ENCODE data around the gene KCNA3. TPM values are rescaled to one million over a fixed set of nuclear protein-coding genes. Genes with fewer than 3 reads are reported as not detected.
"Not testable (repeated sequence)": the region's sequence is repeated elsewhere in the genome, so short reads cannot be mapped to it uniquely, and the experiment has no call there.

KCNA3 gene
- polyA plus RNA-seq, 1 donor = 0.12 TPM

DNA sequence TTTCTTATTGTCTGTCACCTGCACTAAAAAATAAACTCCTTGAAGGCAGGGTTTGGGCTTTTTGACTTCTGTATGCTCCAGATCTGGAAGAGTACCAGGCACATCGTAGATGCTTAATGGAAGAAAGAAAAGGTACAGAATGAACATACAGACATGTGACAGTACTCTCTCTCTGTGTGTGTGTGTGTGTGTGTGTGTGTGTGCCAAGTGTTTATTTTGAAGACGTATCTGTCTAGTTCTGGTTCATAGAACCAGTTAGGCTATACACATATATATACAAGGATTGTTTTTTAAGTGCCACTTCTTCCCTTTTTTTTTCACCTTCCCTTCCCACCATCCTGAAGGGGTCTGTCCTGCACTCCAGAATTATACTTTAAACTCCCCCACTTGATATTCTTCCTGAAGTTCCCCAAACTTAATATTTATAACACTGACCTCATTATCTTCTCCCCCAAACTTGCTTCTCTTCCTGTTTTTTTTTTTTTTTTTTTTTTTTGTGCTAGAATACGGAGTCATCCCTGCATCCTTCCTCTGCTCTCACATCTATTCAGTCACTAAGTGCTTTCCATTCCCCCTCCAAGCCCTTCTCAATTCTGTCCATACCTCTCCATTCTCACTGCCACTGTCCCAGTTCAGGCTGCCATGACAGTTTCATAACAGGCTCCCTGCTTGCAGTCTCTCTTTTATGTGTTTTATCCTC, 5.4 kb upstream of the KCNA3 start:
- no peak for DNase-seq

DNA sequence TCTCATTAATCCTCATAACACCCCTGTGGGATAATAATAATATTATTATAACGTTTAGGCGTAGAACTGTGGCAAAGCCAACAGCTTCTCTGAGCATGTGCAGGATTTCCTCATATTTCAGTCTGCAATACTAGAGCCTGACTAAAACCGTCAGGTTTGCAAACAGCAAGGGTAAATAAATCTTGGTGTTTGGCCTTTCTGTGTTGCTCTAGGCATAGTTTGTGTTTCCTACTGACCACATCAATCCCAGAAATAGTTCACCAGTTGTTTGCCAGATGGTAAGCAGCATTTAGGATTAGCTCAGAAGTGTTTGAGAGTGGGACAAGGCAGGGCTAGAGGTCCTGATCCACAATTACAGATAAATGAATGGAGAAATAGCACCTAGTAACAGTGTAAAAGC, 2.8 kb upstream of the KCNA3 start:
- DNase-seq = no peak

DNA sequence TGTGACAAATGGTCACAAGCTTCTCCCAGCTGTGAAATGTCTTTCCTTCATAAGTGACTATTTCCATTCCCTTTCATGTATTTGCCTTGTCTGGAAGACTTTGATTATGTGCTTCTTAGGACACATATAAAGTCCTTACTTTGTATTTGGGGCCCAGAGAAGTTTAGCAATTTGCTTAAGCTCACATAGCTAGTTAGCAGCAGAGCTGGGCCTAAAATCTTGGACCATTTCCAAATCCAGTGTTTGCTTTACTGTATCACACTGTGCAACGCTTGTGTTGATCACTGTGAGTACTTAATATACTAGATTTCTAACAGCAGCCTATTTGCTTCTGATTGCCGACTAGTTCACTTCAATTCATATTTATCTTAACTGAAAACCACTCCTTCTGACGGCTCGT, 2.2 kb upstream of the KCNA3 start:
- DNase-seq = no peak

DNA sequence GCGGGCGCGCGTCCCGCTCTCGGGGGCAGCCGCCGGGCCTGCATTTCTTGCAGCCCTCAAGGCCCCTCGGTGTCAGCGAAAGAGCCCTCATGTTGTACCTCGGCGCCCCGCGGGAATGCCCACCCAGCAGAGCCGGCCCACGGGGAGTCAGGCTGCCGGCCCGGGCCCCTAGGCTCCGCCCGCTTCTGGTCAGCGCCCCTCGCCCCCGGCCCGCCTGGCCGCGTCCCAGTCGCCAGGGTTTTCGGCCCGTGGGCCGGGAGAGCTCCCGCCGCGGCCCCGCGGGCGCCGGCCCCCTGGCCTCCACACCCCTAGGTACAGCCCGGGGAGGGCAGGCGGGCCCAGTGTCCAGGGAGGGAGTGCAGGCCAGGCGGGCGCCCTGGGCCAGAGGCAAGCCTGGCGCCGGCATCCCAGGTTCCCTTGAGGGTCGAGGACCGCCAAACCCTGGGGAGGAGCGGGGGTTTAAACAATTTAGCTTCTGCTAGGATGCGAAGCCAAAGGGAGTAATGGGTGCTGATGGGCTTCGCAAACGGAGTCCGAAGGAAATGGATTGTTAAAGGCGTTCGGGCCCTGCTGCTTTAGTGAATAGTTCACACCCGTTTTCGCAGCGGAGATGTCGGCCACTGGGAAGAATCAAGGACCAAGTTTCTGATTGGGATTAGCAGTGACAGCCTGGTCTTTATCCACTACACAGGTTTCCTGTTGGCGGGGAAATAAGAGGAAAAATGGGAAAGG, 486 bp upstream of the KCNA3 start:
- no peak for DNase-seq

DNA sequence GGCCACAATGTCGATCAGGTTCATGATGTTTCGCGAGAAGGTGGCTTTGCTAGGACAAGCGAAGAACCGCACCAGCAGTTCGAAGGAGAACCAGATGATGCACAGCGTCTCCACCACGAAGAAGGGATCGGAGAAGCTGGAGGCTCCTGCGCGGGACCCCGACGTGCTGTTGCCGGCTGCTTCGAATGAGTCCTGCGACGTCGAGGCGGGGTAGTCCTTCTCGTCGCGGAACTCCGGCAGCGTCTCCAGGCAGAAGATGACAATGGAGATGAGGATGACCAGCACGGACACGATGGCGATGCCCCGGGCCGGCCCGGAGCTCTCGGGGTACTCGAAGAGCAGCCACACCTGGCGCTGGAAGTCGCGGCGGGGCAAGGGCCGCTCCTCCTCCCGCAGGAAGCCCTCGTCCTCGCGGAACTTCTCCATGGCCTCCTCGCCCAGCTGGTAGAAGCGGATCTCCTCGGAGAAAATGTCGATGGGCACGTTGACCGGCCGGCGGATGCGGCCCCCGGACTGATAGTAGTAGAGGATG, 869 bp downstream of the KCNA3 start:
- DNase-seq = no peak

DNA sequence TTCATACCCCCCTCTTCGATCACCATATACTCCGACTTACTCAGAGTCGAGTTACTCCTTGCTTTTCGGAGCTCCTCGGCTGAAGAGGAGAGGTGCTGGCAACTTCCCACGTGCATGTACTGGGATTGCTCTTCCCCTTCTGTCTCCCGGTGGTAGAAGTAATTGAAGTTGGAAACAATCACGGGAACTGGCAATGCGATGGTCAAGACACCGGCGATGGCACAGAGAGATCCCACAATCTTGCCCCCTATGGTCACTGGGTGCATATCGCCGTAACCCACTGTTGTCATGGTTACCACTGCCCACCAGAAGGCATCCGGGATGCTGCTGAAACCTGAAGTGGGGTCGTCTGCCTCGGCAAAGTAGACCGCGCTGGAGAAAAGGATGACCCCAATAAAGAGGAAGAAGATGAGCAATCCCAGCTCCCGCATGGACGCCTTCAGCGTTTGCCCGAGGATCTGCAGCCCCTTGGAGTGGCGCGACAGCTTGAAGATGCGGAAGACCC, 1.5 kb downstream of the KCNA3 start:
- DNase-seq = no peak

DNA sequence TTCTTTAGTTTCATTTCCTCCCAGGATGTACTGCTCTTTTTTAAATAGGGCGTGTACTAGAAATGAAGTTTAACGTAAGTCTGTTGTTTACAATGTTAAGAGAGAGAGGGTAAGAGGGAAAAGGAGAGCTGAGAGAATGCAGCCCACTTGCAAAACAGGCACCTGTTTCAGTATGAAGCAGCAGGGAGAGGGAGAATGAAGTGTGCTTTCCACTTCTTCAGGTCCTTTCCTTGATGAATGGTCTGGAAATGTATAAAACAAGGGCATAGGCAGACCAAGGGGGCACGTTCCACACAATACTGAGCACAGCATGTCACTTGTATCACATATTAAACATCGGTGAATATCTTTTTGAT, 2.0 kb downstream of the KCNA3 start:
- DNase-seq = no peak

DNA sequence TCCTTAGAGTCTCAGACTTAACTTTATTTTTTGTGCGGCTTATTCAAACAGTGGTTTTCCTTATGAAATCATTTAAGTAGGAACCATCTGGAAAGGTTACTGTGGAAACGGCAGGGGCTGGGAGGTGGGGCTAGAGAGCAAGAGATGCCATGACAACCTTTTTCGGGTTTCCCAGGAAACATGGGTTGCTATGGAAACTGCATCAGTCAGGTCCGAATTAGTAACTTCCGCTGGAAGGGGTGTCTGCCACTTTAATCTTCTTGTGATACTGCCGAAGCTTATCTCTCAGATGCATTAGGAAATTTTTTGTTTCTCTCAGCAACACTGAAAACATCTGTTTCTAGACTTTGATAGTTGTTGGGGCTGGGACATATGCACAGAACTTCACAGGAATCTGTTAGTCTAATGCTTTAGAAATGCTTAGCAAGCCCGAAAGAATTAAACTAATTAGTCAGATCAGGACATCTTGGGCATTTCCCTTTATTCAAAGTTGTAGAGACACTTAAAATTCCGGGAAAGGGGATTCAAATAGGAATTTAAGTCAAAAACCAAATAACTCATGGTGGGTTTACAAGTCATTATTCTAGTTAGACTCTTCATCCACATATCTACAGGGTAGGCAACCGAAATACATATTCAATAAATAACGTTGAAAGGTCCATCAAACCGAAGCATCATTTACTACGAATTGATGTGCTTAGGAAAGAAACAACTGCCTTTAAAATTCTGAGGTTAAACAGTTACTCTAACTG, 2.6 kb downstream of the KCNA3 start:
- no peak for DNase-seq

DNA sequence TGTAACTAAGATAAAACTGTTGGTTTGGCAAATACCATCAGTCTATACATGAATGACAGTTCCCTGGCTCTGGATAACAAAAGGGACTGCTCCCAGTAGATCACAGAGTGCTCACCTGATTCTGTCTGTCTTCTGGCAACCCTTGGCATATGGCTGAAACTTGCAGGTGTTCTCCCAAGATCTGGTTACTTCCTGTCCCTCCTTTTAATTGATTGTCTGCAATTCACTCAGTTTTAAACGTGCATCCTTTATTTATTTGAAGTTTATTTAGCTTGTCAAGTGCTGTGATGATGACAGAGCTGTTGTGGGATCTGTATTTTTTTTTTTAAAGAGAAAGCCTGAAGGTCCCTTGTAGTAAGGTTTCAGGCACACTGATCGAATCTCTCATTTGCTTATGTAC, 3.4 kb downstream of the KCNA3 start:
- no peak for DNase-seq

DNA sequence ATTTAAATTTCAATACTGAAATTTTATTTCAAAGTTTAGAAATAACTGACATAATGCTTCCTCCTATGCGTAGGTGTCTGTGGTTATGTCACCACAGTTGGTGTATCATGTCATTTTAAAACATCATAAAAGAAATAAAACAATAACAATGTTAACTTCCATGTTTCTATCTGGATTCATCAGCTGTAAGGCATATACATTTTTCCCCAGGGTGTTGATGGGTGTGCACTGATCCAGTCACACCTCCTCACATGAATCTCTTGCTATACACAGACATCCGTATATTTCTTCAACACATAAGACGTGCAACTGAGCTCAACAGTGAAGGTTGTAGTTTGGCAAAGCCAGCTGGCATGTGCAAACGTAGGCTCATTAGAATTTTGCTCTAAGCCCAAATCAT, 6.2 kb downstream of the KCNA3 start:
- no peak for DNase-seq

DNA sequence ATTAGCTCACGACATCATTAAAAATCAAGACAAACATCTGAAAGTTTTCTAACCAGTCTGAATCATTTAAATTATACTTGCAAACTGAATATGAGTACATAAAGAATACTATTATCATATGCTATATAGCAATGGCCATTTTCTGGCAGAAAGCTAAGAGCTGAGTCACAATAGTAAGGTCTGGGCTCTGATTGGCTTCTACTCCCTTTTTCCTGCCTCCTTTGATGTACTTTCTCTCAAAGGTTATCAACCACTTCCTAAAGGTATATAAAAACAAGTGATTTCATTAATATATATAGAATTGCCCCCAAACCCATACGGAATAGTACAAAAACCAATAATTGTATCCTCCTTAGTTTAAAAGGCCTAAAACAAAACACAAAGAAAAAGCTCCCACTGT, 7.0 kb downstream of the KCNA3 start:
- no peak for DNase-seq

DNA sequence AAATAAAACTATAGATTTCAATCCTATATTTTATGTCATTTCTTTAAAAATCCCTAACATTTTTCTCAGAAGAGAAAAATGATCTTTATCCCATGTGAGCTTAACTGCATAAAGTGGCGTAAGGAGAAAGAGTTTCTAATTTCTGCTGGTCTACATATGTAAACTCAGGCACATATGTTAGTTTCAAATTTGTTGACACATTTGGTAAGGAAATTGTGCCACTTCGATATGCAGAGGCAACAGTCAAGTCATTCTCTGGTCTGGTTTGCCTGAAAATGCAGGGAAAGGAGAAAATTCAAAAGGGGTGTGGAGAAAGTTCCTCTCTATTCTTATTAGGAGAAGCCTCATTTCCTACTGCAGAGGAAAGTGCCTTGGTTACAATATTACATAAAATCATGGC, 11.5 kb downstream of the KCNA3 start:
- DNase-seq = no peak

DNA sequence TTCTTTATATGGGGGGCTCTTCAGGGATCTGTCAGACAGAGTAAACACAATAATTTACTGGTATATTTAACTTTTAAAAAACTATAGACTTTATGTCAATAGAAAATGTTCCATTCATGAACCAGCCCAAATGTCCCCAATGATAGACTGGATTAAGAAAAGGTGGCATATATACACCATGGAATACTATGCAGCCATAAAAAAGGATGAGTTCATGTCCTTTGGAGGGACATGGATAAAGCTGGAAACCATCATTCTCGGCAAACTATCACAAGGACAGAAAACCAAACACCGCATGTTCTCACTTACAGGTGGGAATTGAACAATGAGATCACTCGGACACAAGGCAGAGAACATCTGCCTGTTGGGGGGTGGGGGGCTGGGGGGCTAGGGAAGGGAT, 15.2 kb downstream of the KCNA3 start:
- not testable (repeated sequence) for DNase-seq

DNA sequence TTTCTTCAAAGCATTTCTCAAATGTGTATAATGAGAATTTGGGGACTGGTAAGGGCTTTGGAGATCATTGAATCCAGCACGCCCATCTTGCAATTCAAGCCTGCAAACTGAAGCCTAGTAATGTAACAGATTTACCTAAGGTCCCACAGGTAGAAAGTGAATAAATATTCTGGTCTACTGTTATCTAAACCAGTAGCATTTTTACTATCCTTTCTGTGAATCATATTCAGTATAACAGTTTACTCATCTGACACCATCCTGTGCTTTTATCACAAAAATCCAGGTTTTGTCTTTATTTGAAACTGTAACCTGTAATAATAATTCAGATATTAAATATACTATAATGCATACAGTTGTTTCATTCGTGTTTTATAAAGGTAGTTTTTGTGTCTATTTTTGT, 17.4 kb downstream of the KCNA3 start:
- no peak for DNase-seq

DNA sequence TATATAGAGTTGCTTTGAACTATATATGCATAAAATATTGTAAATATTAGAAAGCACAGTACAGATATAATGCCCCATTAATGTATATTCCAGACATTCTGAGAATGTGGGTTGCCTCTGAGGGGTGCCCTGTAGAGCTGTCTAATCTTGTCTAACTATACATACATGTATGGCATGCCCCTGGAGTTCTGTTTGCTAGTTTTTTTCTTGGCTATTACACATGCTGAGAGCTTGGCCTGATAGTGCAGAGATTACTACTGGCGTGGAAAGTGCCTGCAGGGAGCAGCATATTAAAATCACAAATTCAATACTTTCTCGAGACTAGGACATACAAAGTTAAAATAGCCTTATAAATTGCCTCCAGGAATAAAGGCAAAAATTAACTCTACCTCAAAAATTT, 24.1 kb downstream of the KCNA3 start:
- DNase-seq = no peak

DNA sequence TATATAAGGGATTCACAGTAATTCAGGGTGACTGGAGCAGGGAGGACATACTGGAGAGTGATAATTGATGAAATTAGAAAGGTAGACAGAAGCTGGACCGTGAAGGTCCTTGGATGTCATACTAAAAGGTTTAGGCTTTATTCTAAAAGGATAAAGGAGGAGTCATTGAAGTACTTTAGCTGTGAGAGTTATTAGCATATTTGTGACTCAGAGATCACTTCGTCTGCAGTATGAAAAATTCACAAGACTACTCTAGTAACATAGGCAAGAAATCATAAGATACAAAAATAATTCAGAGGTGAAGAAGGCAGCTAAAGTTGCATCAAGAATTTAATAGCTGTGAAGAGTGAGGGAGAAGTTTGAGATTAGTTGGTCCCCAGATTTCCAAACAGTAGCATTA, 26.3 kb downstream of the KCNA3 start:
- no peak for DNase-seq

DNA sequence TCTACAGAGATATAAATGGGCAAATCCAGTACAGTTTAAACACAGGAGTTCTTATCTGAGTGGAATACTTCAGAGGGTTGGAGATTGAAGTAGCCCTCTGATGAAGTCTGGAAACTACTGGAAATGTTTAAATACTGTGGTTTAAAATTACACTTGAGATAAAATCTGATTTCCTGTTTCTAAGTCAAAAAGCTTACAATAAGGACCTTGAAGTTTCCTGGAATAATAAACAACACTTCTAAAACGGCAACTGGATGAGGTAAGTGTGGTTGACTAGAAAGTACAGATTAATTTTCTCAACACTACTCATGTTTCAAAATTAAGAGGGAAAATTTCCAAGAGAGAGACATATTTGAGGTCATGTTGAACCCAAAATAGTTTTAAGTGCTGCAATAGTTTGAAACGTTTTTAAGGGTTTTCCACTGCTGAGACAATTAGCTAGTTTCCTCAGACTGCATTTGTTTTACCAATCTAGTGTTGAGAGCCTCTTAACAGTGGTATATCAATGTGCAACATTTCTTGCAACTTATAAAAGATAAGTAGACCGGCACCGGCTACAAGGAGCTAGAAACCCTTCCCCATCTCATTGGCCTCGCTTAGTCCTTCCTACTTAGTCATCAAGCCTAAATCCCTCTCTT, 27.4 kb downstream of the KCNA3 start:
- no peak for DNase-seq

DNA sequence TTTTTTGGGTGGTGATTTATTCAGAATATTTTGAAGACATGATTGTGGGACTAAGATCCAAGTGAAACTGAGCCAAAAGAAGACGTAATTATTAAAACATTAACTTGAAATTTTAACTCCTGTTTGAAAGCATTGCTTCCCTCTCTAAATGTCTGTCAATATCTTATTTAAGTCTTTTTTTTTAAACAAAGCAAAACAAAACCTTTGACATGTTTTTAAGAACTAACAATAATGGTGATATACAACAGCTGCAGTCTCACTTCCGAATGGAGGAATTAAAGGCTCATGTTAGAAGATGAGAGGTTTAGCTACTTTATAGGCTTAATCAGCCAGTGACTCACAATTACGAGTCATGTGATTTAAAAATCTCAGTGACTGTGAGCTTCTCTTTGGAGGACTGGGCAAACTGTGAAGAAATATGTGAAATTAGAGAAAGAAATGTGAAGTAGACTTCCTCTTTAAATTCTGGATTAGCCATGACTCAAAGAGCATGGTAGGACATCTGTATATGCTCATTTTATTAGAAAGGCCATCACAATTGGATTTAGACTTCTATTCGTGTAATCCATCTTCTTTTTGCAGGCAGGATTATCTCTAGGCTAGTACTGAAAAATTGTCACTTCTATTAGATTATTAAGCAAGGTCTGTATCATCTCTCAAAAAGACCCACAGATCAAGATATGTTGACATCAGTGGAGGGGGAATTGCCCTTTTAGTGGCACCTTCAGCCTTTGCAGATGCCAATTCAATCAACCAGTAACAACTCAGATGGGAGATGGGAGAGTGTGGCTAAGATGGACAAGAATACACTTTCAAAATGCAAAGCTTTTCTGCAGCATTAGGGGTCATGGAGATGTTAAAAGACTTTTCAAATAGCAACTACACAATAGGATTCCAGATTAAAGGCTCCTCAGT, 28.7 kb downstream of the KCNA3 start:
- no peak for DNase-seq

DNA sequence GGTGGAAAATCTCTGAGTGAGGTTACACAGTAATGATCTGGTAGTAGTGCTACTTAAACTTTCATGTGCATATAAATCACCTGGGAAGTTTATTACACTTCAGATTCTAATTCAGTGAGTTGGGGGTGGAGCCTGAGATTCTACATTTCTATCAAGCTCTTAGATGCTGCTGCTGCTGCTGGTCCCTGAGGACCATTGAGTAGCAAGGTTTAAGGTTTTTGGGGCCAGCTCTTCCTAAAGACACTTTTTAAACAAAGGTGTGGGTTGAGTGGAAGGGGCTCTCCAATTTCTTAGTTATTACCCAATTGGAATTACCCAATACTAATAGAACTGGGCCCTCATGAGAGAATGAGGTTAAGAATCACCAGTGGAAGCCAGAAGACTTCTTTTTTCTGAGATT, 29.5 kb downstream of the KCNA3 start:
- no peak for DNase-seq

DNA sequence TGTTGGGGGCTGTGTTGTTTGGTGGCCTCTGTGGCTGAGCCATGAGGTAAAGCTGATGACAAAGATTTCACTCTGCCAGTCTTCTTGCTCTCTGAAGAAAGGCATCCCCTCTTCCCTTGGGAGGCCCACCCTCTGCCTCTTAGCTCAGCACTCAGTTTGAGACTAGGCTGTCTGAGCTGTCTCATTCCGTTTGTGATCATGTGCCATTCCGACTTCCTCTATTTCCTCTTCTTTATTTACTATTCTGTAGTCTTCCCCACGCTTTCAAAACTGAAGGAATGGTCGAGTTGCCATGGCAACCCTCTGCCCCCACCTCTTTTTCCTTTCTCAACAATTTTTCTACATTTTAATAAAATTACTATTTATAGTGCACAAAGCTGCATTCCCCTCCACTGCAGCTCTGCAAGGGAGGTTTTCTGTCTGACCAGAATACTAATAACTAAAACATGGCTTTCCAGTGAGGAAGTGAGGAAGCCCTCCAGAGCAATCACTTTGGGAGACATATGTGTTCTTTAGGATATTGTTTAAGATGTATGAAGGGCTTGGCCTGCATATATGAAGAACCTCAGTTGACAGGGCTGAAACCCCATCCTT, 30.8 kb downstream of the KCNA3 start:
- DNase-seq = no peak
